Fibroblast of villous mesenchyme (primary cell): Measurements from ENCODE around the gene SMIM1. TPM values are rescaled to one million over a fixed set of nuclear protein-coding genes. Genes with fewer than 3 reads are reported as not detected.

ENCODE experiments used
- DNase-seq: peaks from one replicate; pipeline ENCODE4 v3.0.0-alpha.2; 2010; ENCODE audit warnings: low read depth
- H3K4me3 ChIP-seq: 2 replicates; pipeline ENCODE4 v1.5.1; 2011; ENCODE audit warnings: low read depth, mild to moderate bottlenecking, low read length
- total RNA-seq: library from RNA; depleted of rRNA; stranded (reverse); fragments of >200 nt; gene quantifications from 2 replicates; pipeline ENCODE4 v1.2.3, GENCODE V29; 2012
- TF ChIP-seq, protein P1 (sequence below): IDR thresholded peaks from 2 replicates; pipeline ENCODE4 v1.5.1; 2012; ENCODE audit warnings: low read depth, mild to moderate bottlenecking, low read length; ENCODE audit not compliant: insufficient read depth

Gene SMIM1
- total RNA-seq, 1 donor: 1.7 TPM

DNA sequence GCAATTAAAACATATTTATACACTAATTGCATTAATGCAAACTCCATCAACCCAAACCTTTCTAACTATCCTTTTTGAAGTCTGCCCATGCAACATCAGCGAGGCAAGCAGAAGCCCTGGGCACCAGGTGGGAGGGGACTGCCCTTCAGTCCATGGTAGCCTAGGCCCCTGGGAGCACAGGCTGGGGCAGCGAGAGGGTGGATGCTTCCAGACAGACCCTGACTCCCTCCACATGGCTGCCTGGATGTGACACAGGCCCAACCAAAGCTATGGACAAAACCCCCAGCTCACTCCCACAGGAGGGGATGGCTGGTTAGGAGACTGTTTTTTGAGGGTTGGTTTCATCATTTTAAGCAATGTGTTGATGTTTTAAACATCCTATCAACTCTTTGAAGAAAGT, 41.5 kb downstream of the SMIM1 start:
- H3K4me3 ChIP-seq: no peak overlapping the region
- no peak for DNase-seq
- TF ChIP-seq, protein P1, sequence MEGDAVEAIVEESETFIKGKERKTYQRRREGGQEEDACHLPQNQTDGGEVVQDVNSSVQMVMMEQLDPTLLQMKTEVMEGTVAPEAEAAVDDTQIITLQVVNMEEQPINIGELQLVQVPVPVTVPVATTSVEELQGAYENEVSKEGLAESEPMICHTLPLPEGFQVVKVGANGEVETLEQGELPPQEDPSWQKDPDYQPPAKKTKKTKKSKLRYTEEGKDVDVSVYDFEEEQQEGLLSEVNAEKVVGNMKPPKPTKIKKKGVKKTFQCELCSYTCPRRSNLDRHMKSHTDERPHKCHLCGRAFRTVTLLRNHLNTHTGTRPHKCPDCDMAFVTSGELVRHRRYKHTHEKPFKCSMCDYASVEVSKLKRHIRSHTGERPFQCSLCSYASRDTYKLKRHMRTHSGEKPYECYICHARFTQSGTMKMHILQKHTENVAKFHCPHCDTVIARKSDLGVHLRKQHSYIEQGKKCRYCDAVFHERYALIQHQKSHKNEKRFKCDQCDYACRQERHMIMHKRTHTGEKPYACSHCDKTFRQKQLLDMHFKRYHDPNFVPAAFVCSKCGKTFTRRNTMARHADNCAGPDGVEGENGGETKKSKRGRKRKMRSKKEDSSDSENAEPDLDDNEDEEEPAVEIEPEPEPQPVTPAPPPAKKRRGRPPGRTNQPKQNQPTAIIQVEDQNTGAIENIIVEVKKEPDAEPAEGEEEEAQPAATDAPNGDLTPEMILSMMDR: no peak

DNA sequence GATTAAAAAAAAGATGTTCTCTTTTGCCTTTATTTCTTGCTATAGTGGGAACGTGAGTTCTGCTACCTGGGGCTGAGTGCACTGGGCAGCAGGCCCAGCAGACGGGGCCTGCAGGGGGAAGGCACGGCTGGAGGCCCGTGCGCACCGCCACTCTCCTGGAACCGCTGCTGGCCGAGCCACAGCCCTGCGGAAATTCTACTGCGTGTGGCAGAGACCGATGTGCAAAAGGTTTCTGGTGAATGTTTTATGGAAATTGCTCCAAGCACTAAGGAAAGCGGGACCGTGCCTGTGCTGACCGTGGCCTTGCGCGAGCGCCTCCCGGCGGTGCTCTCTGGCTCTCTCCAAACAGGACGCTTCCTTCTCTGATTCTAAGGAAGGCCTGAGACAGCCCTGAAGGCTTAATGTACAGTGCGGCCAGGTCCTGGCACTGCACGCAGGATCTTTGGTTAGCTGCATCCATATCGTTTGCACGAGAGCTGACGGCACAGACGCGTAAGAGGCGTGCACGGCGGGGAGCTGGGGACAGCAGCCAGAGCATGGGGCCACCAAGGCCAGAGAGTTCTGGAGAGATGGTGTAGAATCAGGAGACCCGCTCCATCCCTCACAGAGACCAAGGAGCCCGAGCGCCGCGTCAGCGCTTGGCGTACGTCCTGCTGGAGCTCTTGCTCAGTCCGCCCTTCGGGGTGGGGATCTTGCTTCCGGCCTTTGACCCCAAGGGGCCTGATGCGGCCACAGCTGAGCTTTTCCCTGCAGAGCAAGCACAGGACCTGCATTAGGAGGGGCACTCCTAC, 42.4 kb downstream of the SMIM1 start:
- TF ChIP-seq, protein P1: no peak
- H3K4me3 ChIP-seq: no peak overlapping the region
- DNase-seq: no peak

DNA sequence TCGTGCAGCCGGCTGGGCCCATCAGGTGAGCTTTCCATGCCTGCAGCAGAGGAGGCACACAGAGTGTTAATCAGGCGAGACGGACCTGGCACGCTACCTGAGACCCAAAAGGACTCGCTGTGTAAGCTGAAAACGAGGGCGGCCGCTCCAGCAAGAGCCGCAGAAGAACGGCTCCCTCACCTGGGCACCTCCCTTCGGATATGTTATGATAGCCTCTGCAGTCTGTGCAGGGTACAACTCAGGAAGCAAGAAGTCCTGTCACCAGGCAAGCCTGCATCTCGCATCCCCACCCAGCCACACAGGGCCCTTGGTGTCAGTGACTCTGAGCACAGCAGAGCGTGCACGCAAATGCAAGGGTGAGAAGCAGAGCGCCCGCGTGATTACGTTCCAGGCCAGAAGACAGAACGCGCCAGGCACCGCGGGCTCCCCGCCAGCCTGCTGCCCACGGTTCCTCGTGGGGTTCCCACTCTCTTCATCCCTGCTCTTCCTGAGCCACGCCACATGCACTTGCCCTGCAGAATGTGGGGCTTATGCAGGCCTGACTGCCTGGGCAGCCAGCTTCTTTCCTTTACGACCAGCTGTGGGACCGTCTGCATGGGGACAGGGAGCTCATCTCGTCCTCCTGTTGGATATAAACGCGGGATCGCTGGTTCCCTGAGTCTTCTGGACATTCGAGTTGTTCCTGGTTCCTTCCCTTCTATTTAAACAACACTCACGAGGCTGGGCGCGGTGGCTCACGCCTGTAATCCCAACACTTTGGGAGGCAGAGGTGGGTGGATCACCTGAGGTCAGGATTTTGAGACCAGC, 44.0 kb downstream of the SMIM1 start:
- DNase-seq: no peak
- TF ChIP-seq, protein P1: no peak
- H3K4me3 ChIP-seq: no peak overlapping the region

DNA sequence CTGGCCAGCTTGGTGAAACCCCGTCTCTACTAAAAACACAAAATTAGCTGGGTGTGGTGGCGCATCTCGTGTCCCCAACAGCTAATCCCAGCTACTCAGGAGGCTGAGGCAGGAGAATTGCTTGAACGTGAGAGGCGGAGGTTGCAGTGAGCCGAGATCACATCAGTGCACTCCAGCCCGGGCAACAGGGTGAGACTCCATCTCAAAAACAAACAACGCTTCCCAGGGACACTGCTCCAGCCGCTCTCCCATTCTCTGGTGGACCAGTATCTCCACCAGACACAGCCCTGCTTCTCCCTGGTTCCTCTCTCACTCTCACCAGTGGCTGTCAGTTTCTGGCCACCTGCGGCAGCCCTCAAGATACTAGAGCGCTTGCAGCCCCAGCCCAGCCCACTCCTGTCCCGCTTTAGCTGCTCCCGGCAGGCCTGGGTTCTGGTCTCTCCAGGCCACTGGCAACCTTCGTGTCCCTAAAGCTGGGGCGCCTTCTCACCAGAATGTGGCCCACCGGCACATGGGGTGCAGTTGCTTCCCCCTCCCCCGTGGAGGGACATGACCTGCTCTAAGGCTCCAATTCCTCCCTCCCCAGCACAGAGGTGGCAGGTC, 44.7 kb downstream of the SMIM1 start:
- no peak for DNase-seq
- no peak overlapping the region for H3K4me3 ChIP-seq
- TF ChIP-seq, protein P1: no peak

DNA sequence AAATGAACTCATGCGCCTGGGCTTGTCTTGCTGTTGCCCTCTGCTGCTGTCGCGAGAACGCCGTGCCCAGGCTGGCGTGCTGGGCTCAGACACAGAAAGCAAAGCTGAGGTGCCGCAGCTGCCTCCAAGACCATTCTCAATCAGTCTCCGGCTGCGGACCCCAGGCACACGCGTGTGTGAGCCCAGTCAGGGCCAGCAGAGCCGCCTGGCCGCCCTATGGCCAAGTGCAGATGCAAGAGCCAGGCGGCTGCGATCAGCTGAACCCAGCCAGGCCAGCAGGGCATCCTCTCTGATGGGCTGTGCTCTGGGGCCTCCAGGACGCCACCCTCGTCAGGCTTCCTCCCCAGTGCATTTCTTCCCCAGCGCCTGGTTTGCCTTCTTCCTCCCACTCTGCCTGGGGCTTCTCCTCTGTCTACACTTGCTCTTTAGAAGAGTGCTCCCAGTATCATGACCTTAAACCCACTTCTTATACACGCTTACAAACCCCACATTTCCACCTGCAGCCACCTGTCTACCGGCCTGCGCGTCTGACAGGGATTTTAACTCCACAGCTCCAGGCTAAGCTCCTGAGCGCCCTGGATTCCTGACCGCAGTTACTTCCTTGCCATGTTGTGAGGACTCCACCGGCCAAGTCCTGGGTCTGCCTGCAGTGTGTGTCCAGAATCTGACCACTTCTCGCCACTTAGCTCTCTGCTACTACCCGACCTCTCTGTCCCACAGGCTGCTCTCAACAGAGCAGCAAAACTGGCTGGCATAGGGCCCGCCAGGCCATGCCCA, 45.5 kb downstream of the SMIM1 start:
- DNase-seq: no peak
- TF ChIP-seq, protein P1: no peak

DNA sequence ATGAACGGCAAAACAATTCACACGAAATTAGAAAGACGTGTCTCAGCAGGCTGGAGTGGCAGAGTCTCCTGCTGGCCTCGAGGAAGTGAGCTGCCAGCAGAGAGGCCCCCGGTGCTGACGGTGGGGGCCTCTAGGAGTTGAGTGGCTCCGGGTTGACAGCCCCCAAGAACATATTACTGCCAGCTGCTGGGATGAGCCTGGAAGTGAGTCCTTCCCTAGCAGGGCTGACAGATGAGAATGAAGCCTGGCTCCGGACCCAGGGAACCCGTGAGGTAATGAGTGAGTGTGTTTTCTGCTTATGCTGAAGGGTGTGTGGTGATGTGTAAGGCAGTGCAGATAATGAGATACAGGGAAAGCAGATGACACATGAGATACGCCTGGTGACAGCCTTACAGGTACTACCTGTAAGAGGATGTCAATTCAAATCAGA, 47.2 kb downstream of the SMIM1 start:
- DNase-seq: no peak
- no peak overlapping the region for H3K4me3 ChIP-seq
- TF ChIP-seq, protein P1: no peak

More for the DNA sequence above, 45.5 kb downstream of the SMIM1 start:
- H3K4me3 ChIP-seq: no peak overlapping the region
